Measurements from ENCODE around the gene COL8A2. TPM values are rescaled to one million over a fixed set of nuclear protein-coding genes. Genes with fewer than 3 reads are reported as not detected.

COL8A2 gene
- total RNA-seq, 1 experiment from 2014 or later = 2.3 TPM

GRCh38 chr1:36151845-36152203 is 26.8 kb upstream of the COL8A2 start (continued):
- no peak for TF ChIP-seq FOXP4 (CRISPR knock-in tag; IDR thresholded peaks at IDR 0.05)

- Mint-ChIP-seq H3K4me1 (peaks cover 38% of the 10 kb centered on the region), H3K36me3 (peaks cover 6% of the 10 kb centered on the region), H3K4me3 (peak overlapping the region; percentile 90; the same call in 1 of the 2 replicates), H3K27me3 (ENCODE audit: low read depth) (peaks cover 37% of the 10 kb centered on the region), H3K9me3 (no peaks in the 10 kb centered on the region), H3K27ac (0 out of 2 replicates have a peak overlapping the region, but pooled peaks have one; percentile 36)
- DNase-seq (ENCODE audit: low spot score) = no peak
- TF ChIP-seq ZNF121 (CRISPR knock-in tag; IDR thresholded peaks at IDR 0.05) (peak; percentile 98), ATF1 (CRISPR knock-in tag; IDR thresholded peaks at IDR 0.05) (no peak)
- ATAC-seq = no peak
- POLR2A ChIA-PET = interaction anchor here (0.5 to 2.6 kb wide), 2 partner anchors 10 to 87 kb away, joined by 3 to 19 read pairs; no protein-coding TSS in a partner anchor
- CTCF ChIA-PET = interaction anchor here (0.8 to 5.4 kb wide), 10 partner anchors 10 to 149 kb away, joined by 3 to 213 read pairs (median 14); partner anchors contain the start of gene THRAP3
Observed at GRCh38 chr1:36151134-36151844, 26.3 kb upstream of the COL8A2 start.

GRCh38 chr1:36150296-36151133 is 25.5 kb upstream of the COL8A2 start:
- peaks cover 6% of the 10 kb centered on the region for H3K36me3 Mint-ChIP-seq
- ChIA-PET CTCF (interaction anchor here (0.6 to 5.4 kb wide), 39 partner anchors 10 to 269 kb away, joined by 3 to 213 read pairs (median 7); partner anchors contain the start of genes LSM10, SH3D21 and THRAP3), POLR2A (interaction anchor here (0.5 to 2.6 kb wide), 11 partner anchors 10 to 292 kb away, joined by 3 to 25 read pairs (median 8); partner anchors contain the start of genes SH3D21 and THRAP3)
- no peaks in the 10 kb centered on the region for H3K9me3 Mint-ChIP-seq
- H3K4me1 Mint-ChIP-seq = peaks cover 38% of the 10 kb centered on the region
- DNase-seq (ENCODE audit: low spot score) (peak; percentile 84), ATAC-seq (peak; percentile 60)
- 0 out of 2 replicates have a peak, but pooled peaks have one; percentile 35 for TF ChIP-seq SP1 (CRISPR knock-in tag; conservative IDR thresholded peaks at IDR 0.05)
- peak; percentile 27; the same call in 1 of the 2 replicates for TF ChIP-seq NFYB (CRISPR knock-in tag; conservative IDR thresholded peaks at IDR 0.05; ENCODE audit: low read depth)
- TF ChIP-seq ZNF121 (CRISPR knock-in tag; IDR thresholded peaks at IDR 0.05) = peak; percentile 11; the same call in 1 of the 2 replicates
- no peak for TF ChIP-seq KAT7 (CRISPR knock-in tag; IDR thresholded peaks at IDR 0.05; ENCODE audit: borderline replicate concordance)
- H3K4me3 Mint-ChIP-seq = peak overlapping the region; percentile 90
- H3K27me3 Mint-ChIP-seq (ENCODE audit: low read depth) = peaks cover 37% of the 10 kb centered on the region
- peak overlapping the region; percentile 87 for H3K27ac Mint-ChIP-seq

GRCh38 chr1:36149973-36150295 is 24.9 kb upstream of the COL8A2 start:
- Mint-ChIP-seq H3K36me3 (peaks cover 6% of the 10 kb centered on the region), H3K9me3 (no peaks in the 10 kb centered on the region), H3K27me3 (ENCODE audit: low read depth) (peaks cover 32% of the 10 kb centered on the region), H3K27ac (peak overlapping the region; percentile 87), H3K4me3 (peak overlapping the region; percentile 90), H3K4me1 (peaks cover 38% of the 10 kb centered on the region)
- ChIA-PET POLR2A (interaction anchor here (0.5 to 2.6 kb wide), 11 partner anchors 11 to 292 kb away, joined by 3 to 25 read pairs (median 8); partner anchors contain the start of genes SH3D21 and THRAP3), CTCF (interaction anchor here (0.6 to 5.4 kb wide), 38 partner anchors 11 to 270 kb away, joined by 3 to 213 read pairs (median 8); partner anchors contain the start of genes LSM10, SH3D21 and THRAP3)
- no peak for DNase-seq (ENCODE audit: low spot score)
- ATAC-seq = no peak
- TF ChIP-seq GABPB1 (CRISPR knock-in tag; IDR thresholded peaks at IDR 0.05) (no peak), TEAD1 (CRISPR knock-in tag; IDR thresholded peaks at IDR 0.05) (no peak), SOX15 (CRISPR knock-in tag; IDR thresholded peaks at IDR 0.05) (no peak), ZNF219 (CRISPR knock-in tag; IDR thresholded peaks at IDR 0.05; ENCODE audit: borderline replicate concordance) (no peak), ZNF281 (CRISPR knock-in tag; IDR thresholded peaks at IDR 0.05) (no peak), ESRRA (CRISPR knock-in tag; IDR thresholded peaks at IDR 0.05; ENCODE audit: borderline replicate concordance) (no peak), CBFB (CRISPR knock-in tag; IDR thresholded peaks at IDR 0.05; ENCODE audit: low read depth) (no peak), ZBTB21 (CRISPR knock-in tag; IDR thresholded peaks at IDR 0.05; ENCODE audit: borderline replicate concordance) (no peak), PRRX2 (CRISPR knock-in tag; IDR thresholded peaks at IDR 0.05) (no peak), ETV6 (CRISPR knock-in tag; IDR thresholded peaks at IDR 0.05) (no peak), ZNF317 (CRISPR knock-in tag; IDR thresholded peaks at IDR 0.05; ENCODE audit: borderline replicate concordance, low read depth) (no peak), ZBTB43 (CRISPR knock-in tag; IDR thresholded peaks at IDR 0.05) (no peak), ATF3 (CRISPR knock-in tag; conservative IDR thresholded peaks at IDR 0.05) (no peak), RELA (CRISPR knock-in tag; IDR thresholded peaks at IDR 0.05; ENCODE audit: borderline replicate concordance) (no peak), HMGA2 (CRISPR knock-in tag; IDR thresholded peaks at IDR 0.05) (no peak), TEAD4 (CRISPR knock-in tag; IDR thresholded peaks at IDR 0.05) (no peak)
